CD4-positive, alpha-beta T cell treated with Interferon gamma for 1 hour (primary cell): ENCODE results near the gene ATP1A3.
"Not testable (repeated sequence)": the region's sequence is repeated elsewhere in the genome, so short reads cannot be mapped to it uniquely, and the experiment has no call there.

Source experiments
- DNase-seq: peaks from one replicate; pipeline ENCODE4 v3.0.0-alpha.2; 2020

The ATP1A3 gene

GRCh38 chr19:41944336-41944735, 49.7 kb downstream of the ATP1A3 start:
- DNase-seq: no peak

DNA sequence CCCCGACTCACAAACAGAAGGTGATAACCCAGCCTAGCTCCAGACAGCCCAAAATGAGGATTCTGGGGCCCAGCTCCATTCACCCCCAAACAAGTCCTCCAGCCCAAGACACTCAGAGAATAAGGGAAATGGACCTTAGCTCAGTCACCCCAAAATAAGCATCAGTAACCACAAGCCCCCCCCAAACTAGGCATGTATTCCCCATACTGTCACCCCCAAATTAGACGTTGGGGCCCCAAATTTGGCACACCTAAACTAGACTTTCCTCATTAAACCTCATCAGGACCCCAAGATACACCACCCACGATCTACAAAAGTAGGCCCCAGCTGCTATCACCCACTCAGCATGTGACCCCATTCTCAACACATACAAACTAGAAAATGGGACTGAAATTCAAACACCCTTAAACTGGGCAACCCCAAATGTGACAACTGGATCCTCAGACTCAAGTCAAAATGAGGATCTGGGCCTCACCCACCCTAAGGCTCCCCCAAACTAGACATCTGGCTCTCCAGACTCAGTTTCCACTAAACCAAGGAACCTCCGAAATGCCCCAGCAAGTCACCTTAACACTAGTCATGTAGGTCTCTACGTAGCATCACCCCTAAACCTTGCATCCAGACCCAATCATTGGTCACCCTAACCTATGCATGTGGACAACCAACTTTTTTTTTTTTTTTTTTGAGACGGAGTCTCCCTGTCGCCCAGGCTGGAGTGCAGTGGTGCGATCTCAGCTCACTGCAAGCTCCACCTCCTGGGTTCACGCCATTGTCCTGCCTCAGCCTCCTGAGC, 52.4 kb downstream of the ATP1A3 start:
- no peak for DNase-seq

- no peak for DNase-seq
Observed at GRCh38 chr19:41940731-41941409, 53.2 kb downstream of the ATP1A3 start.

GRCh38 chr19:41939861-41940730, 53.9 kb downstream of the ATP1A3 start:
- DNase-seq: peak; percentile 76

- not testable (repeated sequence) for DNase-seq
Observed at GRCh38 chr19:41939209-41939608, 54.8 kb downstream of the ATP1A3 start.

- no peak for DNase-seq
Observed at GRCh38 chr19:41937525-41938468, 56.2 kb downstream of the ATP1A3 start.

DNA sequence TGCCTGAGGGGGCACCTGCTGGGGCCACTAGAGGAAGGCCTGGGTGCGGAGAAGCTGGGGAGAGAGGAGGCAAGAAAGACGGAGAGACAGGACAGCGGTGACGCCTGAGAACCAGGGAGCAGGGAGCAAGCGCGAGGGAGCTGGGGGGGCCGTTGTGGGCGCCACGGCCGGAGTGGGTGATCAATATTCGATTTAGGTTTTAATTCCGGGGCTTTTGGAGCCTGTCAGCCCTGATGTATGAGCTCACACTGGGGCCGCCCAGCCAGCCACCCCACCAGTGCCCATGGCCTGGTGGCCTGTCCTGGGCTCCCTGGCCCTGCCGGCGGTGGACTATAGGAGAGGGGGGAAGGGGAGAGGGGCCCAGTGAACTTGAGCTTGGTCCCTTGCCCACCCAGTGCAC, 57.1 kb downstream of the ATP1A3 start:
- DNase-seq: no peak

DNA sequence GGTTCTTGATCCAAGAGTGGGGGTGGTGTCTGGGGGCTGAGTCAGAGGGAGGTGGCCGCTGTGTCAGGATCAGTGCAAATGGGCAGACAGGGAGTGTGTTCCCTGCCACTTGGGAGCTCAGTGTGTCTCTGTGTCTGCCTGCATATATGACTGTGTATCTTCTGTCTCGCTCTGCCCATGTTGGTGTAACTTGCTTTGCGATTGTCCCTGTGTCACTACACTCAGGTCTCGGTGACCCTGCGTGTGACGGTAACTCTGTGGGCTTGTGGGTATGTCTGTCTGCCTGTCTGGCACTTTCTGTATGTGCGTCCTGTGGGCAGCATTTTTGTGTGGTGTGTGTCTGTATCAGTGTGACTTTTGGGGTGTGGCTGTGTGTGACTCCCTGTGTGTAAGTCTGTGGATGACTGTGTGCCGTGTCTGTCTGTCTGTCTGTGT, 57.6 kb downstream of the ATP1A3 start:
- peak; percentile 67 for DNase-seq

GRCh38 chr19:41935760-41936415, 58.1 kb downstream of the ATP1A3 start:
- DNase-seq: no peak

DNA sequence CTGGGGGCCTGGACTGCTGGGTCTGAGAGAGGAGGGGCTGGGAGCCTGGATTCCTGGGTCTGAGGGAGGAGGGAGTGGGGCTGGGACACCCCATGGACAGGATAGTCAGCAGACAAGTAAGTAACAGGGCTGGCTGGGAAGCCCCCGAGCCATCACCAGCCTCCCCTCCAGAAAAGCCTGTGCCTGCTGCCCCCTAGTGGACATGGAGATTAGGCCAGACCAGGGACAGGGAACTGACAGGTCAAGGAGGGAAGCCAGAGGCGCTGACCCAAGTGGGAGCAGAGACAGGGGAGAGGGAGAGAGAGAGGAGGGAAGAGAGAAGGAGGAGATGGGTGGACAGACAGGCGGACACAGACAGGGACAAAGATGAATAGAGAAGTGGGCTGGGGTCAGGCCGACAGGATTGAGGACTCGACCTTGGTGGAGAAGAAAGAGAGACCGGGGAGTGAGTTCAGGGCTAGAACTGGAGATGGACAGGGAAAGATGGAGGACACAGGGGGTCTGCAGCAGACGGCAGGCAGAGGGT, 59.1 kb downstream of the ATP1A3 start:
- peak; percentile 81 for DNase-seq

GRCh38 chr19:41933693-41934426, 60.2 kb downstream of the ATP1A3 start:
- no peak for DNase-seq

GRCh38 chr19:41932720-41933332, 61.2 kb downstream of the ATP1A3 start:
- no peak for DNase-seq

DNA sequence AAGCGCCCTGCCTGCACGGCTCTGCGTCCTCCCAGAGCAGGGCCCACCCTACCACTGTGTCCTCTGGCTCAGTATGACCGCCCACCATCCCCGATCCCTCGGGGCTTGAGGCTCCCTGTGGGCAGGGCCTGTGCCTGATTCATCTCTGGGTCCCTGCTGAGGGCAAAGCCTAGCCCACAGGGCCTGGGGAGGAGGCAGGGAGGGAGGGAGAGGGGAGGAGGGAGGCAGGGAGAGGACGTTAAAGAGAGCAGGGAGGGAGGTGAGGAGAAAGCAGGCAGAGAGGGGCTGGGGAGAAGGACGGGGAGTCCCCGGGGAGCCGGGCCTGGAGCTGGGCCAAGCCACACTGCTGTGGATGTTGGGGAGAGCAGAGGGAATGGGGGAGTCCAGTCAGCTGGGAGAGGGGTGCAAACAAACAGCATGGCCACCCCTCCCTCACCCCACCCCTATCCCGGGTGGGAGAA, 61.7 kb downstream of the ATP1A3 start:
- DNase-seq: no peak

GRCh38 chr19:41930926-41931592, 63.0 kb downstream of the ATP1A3 start:
- DNase-seq: no peak

DNA sequence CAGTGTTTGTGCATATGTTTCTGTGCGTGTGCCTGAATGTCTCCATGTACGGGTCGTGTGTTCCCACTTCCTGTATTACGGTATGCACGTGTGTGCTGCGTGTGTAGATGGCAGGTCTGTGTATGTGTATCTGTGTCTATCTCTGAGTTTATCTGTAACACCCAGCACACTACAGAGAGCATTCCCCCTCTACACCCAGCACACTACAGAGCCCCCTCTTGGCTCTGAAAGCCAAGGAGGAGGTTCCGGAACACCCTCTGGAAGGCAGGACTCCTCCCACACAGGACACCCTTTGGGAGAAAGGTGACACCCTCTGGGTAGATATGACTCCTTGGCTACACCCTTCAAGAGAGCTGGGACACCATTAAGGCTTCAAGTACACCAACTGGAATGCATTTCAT, 63.7 kb downstream of the ATP1A3 start:
- no peak for DNase-seq

- DNase-seq: no peak
Observed at GRCh38 chr19:41929536-41930071, 64.4 kb downstream of the ATP1A3 start.

DNA sequence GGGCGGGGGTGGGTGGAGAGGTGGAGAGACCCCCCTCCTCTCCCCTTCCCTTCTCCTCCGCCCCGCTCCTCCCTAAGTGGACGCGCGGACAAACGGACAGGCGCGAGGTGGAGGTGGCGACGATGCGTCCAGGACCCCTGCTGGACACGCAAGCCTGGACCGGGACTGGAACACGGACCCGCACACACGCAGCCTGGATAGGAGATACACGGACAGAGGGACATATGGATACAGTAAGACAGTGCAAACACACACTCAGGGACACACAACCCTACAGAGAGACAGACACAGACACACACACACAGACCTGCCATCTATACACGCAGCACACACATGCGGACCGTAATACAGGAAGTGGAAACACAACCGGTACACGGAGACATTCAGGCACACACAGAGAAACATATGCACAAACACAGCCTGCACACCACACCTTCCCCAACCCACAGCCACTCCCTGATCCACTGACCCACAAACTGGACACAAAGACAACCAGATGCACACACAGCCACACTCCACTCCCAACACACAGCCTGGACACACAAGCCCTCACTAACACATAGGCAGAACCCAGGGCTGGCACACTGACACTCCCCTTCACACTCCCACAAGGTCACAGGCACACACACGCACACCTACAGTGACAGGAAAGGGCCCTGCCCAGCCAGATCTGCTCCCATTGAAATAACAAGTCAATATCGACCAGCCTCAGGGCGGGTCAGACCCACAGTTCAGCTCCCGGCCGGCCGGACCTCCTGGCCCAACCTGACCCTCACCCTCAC, 65.1 kb downstream of the ATP1A3 start:
- DNase-seq: peak; percentile 53

- no peak for DNase-seq
Observed at GRCh38 chr19:41928221-41928683, 65.8 kb downstream of the ATP1A3 start, which contains the start of gene ERFL. TSS of gene ERFL (minus strand) at chr19:41928449. CDS start at chr19:41912919, 15,530 bp downstream.
